Central memory CD8-positive, alpha-beta T cell (primary cell): ENCODE results near the gene FAIM2.

ENCODE experiments used
- ATAC-seq: fragments of 150-1000 bp; cut with Tn5 transposase; replicated peaks from 2 replicates; pipeline ENCODE4 v1.10.0; 2022; ENCODE audit warnings: mild to moderate bottlenecking, moderate FRiP score, moderate number of reproducible peaks; ENCODE audit not compliant: poor library complexity, severe bottlenecking; ENCODE audit errors: extremely low read depth
- DNase-seq, 2 donors: peaks; one replicate each; pipeline ENCODE4 v3.0.0; 2021; ENCODE audit warnings: low spot score in 2 of 2
- H3K27ac Mint-ChIP-seq: one replicate; pipeline ENCODE4 v1.8.0; 2022; ENCODE audit warnings: low read depth, mild to moderate bottlenecking, moderate library complexity, mixed read lengths
- H3K27me3 Mint-ChIP-seq: one replicate; pipeline ENCODE4 v1.8.0; 2022; ENCODE audit warnings: mixed read lengths
- H3K36me3 Mint-ChIP-seq: one replicate; pipeline ENCODE4 v1.8.0; 2022; ENCODE audit warnings: mild to moderate bottlenecking, moderate library complexity, mixed read lengths; ENCODE audit not compliant: insufficient read depth
- H3K4me1 Mint-ChIP-seq: one replicate; pipeline ENCODE4 v1.8.0; 2022; ENCODE audit warnings: mixed read lengths
- H3K4me3 Mint-ChIP-seq: one replicate; pipeline ENCODE4 v1.8.0; 2022; ENCODE audit warnings: mild to moderate bottlenecking, moderate library complexity, mixed read lengths
- H3K9me3 Mint-ChIP-seq: one replicate; pipeline ENCODE4 v1.8.0; 2022; ENCODE audit warnings: mixed read lengths

Gene FAIM2

DNA sequence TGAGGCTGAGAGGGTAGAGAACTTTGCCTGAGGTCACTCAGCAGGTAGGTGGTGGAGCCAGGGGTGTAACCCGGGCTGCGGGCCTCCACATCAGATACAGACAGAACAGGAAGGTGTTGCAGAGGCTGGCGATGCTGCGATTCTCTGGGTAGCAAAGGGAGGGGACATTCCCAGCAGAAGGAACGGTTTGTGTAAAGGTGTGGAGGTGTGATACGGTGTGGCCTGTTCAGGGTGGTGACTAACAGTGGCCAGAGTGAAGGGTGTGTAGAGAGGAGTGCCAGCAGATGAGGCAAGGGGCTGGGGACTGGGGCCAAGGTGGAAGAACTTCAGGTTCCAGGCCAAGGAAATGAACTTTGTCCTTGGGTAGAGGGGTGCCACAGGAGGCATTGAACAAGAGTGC, 18.2 kb upstream of the FAIM2 start:
- no peak overlapping the region for H3K27ac Mint-ChIP-seq
- H3K36me3 Mint-ChIP-seq, result no peaks in the 10 kb centered on the region
- ATAC-seq, result no peak
- DNase-seq, result no peak
- no peak overlapping the region for H3K4me3 Mint-ChIP-seq
- peaks cover 8% of the 10 kb centered on the region for H3K27me3 Mint-ChIP-seq
- no peaks in the 10 kb centered on the region for H3K4me1 Mint-ChIP-seq
- H3K9me3 Mint-ChIP-seq, result no peaks in the 10 kb centered on the region

DNA sequence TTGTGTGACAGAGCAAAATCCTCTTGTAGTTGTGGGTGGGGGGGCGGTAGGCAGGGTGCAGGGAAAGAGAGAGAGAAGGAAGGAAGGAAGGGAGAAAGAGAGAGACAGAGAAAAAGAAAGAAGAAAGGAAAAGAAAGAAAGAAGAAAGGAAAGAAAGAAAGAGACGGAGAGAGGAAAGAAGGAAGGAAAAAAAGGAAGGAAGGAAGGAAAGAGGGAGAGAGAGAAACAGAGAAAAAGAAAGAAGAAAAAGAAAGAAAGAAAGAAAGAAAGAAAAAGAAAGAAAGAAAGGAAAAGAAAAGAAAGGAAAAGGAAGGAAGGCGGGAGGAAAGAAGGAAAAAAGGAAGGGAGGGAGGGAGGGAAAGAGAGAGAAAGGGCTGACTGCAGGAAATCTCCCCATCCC, 17.6 kb upstream of the FAIM2 start:
- no peak overlapping the region for H3K27ac Mint-ChIP-seq
- H3K4me1 Mint-ChIP-seq, result no peaks in the 10 kb centered on the region
- peaks cover 12% of the 10 kb centered on the region for H3K27me3 Mint-ChIP-seq
- no peaks in the 10 kb centered on the region for H3K36me3 Mint-ChIP-seq
- no peaks in the 10 kb centered on the region for H3K9me3 Mint-ChIP-seq
- DNase-seq (no peak), ATAC-seq (no peak)
- H3K4me3 Mint-ChIP-seq, result no peak overlapping the region

DNA sequence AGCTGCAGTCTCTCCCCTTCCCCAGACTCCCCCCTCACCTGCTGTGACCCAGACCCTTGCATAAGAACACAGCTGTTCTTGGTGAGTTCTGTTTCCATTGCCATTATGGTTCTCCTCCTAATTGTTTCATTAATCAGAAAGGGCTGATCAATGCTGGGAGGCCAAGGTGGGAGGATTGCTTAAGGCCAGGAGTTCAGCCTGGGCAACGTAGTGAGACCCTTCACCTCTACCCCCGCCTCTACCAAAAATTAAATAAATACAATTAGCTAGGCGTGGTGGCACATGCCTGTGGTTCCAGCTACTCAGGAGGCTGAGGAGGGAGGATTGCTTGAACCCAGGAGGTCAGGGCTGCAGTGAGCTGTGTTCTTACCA, 17.2 kb upstream of the FAIM2 start:
- DNase-seq (no peak), ATAC-seq (no peak)
- Mint-ChIP-seq H3K4me3 (no peak overlapping the region), H3K36me3 (no peaks in the 10 kb centered on the region), H3K9me3 (no peaks in the 10 kb centered on the region), H3K27ac (no peak overlapping the region), H3K27me3 (peaks cover 12% of the 10 kb centered on the region), H3K4me1 (no peaks in the 10 kb centered on the region)

DNA sequence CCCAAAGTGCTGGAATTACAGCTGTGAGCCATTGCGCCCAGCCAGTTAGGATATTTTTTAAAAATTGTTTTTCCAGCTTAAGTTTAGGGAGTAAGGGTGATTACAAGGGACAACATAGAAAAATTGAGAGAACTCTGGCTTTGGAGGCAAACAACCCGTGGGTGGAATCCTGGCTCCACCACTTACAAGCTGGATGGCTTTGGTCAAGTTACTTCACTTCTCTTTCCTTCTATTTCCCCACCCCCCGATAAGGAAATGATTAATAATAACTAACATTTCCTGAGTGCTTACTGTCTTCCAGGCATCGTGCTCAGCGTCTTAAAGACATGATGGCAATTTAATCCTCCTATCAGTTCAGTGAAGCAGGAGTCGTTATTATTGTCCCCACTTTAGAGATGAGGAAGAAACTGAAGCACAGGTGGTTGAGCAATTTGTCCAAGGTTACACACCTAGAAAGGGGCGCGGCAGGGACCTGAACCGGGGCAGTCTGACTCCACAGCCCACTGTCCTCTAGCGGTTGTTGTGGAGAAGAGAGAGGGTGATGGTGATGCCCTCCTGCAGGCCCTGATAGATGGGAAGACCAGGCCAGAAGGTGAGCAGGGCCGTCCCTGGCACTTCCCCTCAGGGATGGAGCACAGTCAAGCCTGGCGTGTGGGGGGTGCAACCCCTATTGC, 16.7 kb upstream of the FAIM2 start:
- no peaks in the 10 kb centered on the region for H3K36me3 Mint-ChIP-seq
- peaks cover 12% of the 10 kb centered on the region for H3K27me3 Mint-ChIP-seq
- DNase-seq (no peak), ATAC-seq (no peak)
- H3K9me3 Mint-ChIP-seq, result no peaks in the 10 kb centered on the region
- H3K27ac Mint-ChIP-seq, result no peak overlapping the region
- no peaks in the 10 kb centered on the region for H3K4me1 Mint-ChIP-seq
- no peak overlapping the region for H3K4me3 Mint-ChIP-seq

DNA sequence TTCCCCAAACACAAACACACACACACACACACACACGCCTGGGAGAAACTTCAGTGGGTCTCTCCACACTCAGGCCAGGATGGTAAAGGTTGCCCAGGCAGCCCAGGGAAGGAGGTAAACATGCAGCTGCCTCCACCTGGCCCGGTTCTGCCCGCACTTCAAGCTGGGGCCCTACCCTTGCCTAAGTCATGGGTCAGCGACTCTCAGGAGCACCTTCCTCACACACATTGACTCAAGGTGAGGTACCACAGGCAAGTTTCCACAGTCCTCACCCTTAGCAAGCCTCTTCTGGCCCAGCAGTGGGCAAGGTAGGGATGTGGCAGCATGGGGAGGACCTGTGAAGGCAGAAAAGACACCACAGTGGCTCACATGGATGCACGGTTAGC, 14.1 kb upstream of the FAIM2 start:
- DNase-seq (no peak), ATAC-seq (no peak)
- no peaks in the 10 kb centered on the region for H3K9me3 Mint-ChIP-seq
- peaks cover 12% of the 10 kb centered on the region for H3K27me3 Mint-ChIP-seq
- H3K27ac Mint-ChIP-seq, result no peak overlapping the region
- H3K4me3 Mint-ChIP-seq, result no peak overlapping the region
- no peaks in the 10 kb centered on the region for H3K36me3 Mint-ChIP-seq
- H3K4me1 Mint-ChIP-seq, result no peaks in the 10 kb centered on the region

DNA sequence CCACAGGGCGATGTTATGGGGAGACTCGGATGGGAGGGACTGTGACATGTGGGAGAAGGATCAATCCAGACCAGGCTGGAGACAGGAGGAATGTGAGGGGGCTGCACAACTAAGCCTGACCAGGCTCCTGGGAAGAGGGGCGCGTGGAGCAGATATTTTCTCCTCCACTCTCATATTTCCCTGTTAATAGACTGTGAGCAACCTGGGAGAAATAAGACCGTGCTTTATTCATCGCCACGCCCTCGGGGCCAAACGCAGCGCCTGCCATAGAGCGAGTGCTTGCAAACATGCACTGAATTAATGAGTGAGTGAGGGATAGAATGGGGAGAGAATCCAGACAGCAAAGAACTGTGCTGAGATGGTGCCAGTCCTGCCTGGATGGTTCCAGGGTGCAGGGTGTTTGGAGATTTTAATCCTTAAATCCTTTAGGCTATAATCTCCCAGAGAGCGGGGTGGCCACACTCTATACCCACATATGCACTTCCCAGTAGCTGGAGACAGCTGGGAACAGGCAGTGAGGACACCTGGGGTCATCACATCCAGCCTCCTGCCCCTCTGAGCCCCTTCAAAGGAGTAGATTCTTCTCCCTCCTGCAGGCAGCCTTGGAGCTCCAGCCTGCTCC, 13.6 kb upstream of the FAIM2 start:
- H3K27me3 Mint-ChIP-seq, result peaks cover 12% of the 10 kb centered on the region
- no peak for ATAC-seq
- no peak for DNase-seq
- no peaks in the 10 kb centered on the region for H3K9me3 Mint-ChIP-seq
- no peaks in the 10 kb centered on the region for H3K36me3 Mint-ChIP-seq
- no peak overlapping the region for H3K4me3 Mint-ChIP-seq
- H3K4me1 Mint-ChIP-seq, result no peaks in the 10 kb centered on the region
- no peak overlapping the region for H3K27ac Mint-ChIP-seq

DNA sequence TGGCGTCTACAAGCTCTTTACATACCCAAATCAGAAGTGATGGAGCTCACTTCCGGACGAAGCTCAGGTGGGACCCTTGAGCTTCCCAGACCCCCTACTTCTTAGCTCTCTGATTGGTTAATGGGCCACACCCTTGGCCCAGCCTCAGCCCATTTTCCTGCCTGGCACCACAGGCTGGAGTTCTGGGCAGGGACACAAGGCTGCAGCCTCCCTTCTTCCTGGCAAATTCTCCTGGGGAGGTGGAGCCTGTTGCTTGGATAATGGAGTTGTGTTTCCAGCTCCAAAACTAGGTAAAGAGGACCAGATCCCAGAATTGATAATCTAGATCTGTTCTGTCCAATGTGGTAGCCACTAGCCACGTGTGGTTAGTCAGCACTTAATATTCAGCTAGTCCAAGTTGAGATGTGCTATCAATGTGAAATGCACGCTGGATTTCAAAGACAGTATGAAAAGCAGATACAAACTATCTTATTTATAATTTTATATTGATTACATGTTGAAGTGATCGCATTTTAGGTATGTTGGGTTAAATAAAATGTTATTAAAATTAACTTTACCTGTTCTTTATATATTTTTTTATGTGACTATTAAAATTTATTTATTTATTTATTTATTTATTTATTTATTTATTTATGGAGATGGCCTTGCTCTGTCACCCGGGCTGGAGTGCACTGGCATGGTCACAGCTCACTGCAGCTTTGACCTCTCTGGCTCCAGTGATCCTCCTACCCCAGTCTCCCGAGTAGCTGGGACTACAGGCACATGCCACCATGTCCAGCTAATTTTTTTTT, 12.6 kb upstream of the FAIM2 start:
- H3K27me3 Mint-ChIP-seq, result peaks cover 12% of the 10 kb centered on the region
- no peaks in the 10 kb centered on the region for H3K36me3 Mint-ChIP-seq
- H3K4me3 Mint-ChIP-seq, result no peak overlapping the region
- no peak for DNase-seq
- no peaks in the 10 kb centered on the region for H3K4me1 Mint-ChIP-seq
- H3K27ac Mint-ChIP-seq, result no peak overlapping the region
- ATAC-seq, result no peak
- no peaks in the 10 kb centered on the region for H3K9me3 Mint-ChIP-seq

DNA sequence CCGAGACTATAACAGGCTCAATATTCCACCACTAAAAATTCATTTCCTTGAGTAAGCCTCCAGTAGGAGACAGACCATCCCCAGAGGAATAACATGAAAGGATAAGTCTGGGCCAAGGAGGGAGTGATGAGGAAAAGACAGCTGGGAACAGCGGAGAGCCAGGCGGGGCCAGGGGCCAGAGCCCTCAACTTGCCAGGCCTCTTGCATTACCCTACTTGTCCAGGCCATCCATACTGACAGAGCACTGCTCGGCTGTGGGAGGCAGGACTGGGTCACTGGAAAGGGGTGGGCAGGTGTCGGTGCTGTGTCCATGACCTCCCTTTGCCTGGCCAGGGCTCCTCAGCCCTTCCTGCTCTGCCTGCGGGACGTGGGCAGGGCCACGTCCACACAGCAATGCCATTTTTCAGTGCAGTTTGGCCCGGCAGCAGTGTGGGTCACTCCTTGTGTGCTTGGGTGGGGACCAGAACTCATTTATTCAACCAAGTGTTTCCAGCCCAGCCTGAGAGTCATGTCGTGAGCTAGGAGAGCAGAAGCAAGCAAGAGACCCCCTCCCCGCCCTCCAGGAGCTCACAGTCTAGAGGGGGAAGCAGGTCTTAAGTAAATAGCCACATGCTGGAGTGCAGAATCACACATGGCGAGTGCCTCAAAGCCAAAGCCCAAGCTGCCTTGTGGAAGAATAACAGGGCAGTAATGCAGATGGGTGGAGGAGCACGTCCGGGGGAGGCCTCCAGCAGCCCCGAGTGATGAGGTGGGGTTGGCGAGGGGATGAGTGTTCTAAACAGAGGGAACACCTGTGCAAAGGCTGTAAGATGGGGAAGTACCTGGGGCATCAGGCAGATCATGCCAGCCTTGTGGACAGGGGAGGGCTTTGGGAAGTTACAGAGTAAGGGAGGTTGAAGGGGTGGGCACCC, 8.9 kb upstream of the FAIM2 start:
- Mint-ChIP-seq H3K4me3 (no peak overlapping the region), H3K4me1 (no peaks in the 10 kb centered on the region), H3K27me3 (peaks cover 14% of the 10 kb centered on the region), H3K27ac (no peak overlapping the region), H3K9me3 (no peaks in the 10 kb centered on the region), H3K36me3 (no peaks in the 10 kb centered on the region)
- DNase-seq (no peak), ATAC-seq (no peak)

DNA sequence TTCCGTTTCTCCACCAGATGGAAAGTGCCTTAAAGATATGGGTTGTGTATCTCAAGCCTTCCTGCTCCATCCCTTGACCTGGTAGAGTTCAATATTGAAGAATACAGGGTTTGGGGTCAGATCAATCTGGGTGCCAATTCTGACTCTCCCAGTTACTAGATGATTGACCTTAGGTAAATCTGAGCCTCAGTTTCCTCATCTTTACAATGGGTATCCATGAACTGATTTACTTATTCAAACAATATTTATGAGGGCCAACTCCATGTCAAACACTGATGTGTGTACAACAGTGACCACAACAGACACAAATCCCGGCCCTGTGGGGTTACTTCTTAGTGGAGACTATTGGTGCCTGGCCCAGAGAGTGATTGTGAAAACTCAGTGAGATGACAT, 7.5 kb upstream of the FAIM2 start:
- no peaks in the 10 kb centered on the region for H3K36me3 Mint-ChIP-seq
- no peaks in the 10 kb centered on the region for H3K4me1 Mint-ChIP-seq
- no peak for DNase-seq
- no peaks in the 10 kb centered on the region for H3K9me3 Mint-ChIP-seq
- no peak for ATAC-seq
- no peak overlapping the region for H3K27ac Mint-ChIP-seq
- H3K27me3 Mint-ChIP-seq, result peaks cover 10% of the 10 kb centered on the region
- H3K4me3 Mint-ChIP-seq, result no peak overlapping the region

DNA sequence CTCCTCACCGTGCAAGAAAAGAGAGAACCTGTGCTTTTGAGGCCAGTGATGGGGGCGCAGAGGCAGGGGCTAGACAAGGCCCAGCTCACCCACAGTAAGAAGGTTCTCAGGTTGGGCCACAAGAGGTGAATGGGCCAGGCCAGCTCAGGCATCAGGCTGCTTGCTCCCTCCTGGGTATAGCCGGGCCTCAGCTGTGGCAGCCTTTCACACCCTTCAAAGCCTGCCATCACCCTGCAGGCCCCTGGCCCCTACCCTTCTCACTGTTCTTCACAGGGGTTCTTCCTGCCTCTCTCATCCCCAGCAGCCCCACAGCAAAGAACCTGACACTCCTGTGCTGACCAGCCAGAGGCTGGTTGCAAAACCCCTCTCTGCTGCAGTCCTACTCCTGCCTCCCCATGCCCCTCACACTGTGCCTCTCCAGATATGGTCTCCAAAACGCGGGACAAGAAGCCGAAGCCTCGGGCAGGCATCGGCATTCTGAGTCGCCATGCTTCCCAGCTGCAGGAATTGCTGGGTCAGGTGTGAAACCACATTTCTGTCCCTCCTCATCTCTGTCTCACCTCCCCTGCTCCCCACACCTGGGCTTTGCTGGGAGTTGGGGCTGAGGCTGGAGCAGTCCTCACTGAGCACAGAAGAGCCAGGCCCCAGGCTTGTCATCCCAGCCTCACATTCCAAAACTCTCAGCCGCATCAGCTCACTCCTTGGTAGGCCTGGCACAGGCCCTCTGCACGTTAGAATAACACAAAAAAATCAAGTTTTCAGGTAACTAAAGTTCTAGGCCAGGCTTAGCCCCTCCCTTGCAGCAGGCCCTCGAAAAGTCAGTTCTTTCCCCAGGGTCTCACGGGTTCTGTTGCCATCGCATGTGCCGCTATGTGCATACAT, 6.9 kb upstream of the FAIM2 start:
- peaks cover 16% of the 10 kb centered on the region for H3K27me3 Mint-ChIP-seq
- ATAC-seq, result no peak
- no peak overlapping the region for H3K4me3 Mint-ChIP-seq
- no peak for DNase-seq
- H3K27ac Mint-ChIP-seq, result no peak overlapping the region
- H3K9me3 Mint-ChIP-seq, result no peaks in the 10 kb centered on the region
- no peaks in the 10 kb centered on the region for H3K36me3 Mint-ChIP-seq
- H3K4me1 Mint-ChIP-seq, result no peaks in the 10 kb centered on the region

DNA sequence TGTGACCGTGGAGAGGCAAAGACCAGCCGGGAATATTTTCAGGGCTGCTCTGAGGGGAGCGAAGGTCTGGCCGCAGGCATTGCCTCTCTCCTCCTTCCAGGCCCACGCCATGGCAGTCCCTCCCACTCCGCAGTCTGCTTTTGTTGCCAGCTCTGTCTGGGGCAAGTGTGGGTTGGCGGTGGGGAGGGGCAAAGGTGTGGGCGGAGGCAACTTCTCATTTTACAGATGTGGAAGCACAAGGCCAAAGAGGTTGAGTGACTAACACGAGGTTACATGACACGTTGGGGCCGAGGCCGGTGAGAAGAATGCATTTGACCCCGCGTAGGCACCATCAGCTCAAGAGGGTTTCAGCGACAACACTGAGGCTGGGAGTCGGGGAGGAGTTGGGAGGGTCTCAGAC, 6.1 kb upstream of the FAIM2 start:
- no peak for DNase-seq
- Mint-ChIP-seq H3K4me3 (no peak overlapping the region), H3K27ac (no peak overlapping the region), H3K4me1 (no peaks in the 10 kb centered on the region), H3K9me3 (no peaks in the 10 kb centered on the region), H3K36me3 (no peaks in the 10 kb centered on the region), H3K27me3 (peaks cover 20% of the 10 kb centered on the region)
- no peak for ATAC-seq

DNA sequence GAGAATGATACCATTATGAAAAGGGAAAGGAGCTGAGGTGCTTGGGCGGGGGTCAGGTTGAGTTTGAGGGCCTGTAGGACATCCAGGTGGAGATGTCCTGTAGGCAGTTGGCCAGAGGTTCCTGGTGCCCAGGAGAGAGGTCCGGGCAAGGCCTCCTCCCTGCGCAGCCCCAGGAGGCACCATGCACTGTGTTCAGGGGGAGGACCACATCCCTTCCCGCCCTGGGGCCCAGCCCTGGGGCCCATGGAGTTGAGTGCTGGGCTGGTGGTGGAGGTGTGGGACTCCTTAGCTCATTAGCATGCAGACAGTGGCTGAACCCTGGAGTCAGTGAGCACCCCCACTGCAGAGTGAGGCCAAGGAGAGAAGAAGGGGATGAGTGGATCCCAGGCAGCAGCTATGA, 5.7 kb upstream of the FAIM2 start:
- Mint-ChIP-seq H3K27ac (no peak overlapping the region), H3K36me3 (no peaks in the 10 kb centered on the region), H3K4me1 (peaks cover 4% of the 10 kb centered on the region), H3K4me3 (no peak overlapping the region), H3K27me3 (peaks cover 20% of the 10 kb centered on the region), H3K9me3 (no peaks in the 10 kb centered on the region)
- DNase-seq, result no peak
- ATAC-seq, result no peak
